SK-N-SH (cell line): ENCODE results near the gene BIRC6. TPM values are rescaled to one million over a fixed set of nuclear protein-coding genes. Genes with fewer than 3 reads are reported as not detected.
"Not testable (repeated sequence)": the region's sequence is repeated elsewhere in the genome, so short reads cannot be mapped to it uniquely, and the experiment has no call there.

Experiments
- CTCF ChIA-PET: fragments of 300-600, 350-600 bp; formaldehyde crosslinking; extraction: SDS; loops from one replicate; lab custom pipeline; 2021; lab: Yijun Ruan, JAX
- POLR2A ChIA-PET: fragments of 350-600 bp; sonication (Branson Sonifier 250); formaldehyde crosslinking; extraction: SDS; loops from one replicate; lab custom pipeline; 2020; ENCODE audit warnings: antibody characterized with exemption, inconsistent platforms; lab: Yijun Ruan, JAX
- DNase-seq: peaks from one replicate; pipeline ENCODE4 v3.0.0; 2012
- H2AFZ ChIP-seq: fragments of 200-600 bp; sonication (generic); 2 replicates; pipeline ENCODE4 v1.8.1; 2016; ENCODE audit warnings: antibody characterized with exemption, mild to moderate bottlenecking, low read depth
- H3F3A ChIP-seq: fragments of 200-600 bp; sonication (generic); replicated peaks from 2 replicates; pipeline ENCODE3; 2016; ENCODE audit warnings: antibody characterized with exemption, mild to moderate bottlenecking; ENCODE audit not compliant: insufficient read depth
- H3K27ac ChIP-seq, 2 experiments: fragments of 200-500 bp in 1 of 2; fragments of 200-600 bp in 1 of 2; sonication (Bioruptor generic) in 1 of 2; sonication (generic), shearing (Covaris generic) in 1 of 2; 2 replicates each; pipeline versions ENCODE4 v1.5.1 to v1.6.1; 2014 to 2016; ENCODE audit warnings: low read depth in 2 of 2, inconsistent platforms in 1 of 2, low read length in 1 of 2, mild to moderate bottlenecking in 1 of 2, mixed read lengths in 1 of 2
- H3K27me3 ChIP-seq: fragments of 200-600 bp; sonication (generic), shearing (Covaris generic); 2 replicates; pipeline ENCODE4 v1.6.1; 2016; ENCODE audit warnings: mixed run types; ENCODE audit not compliant: insufficient read depth
- H3K36me3 ChIP-seq, 2 experiments: fragments of 200-500 bp in 1 of 2; fragments of 200-600 bp in 1 of 2; sonication (Bioruptor generic) in 1 of 2; sonication (generic) in 1 of 2; replicated peaks in 1 of 2; 2 replicates each; pipeline versions ENCODE3 to v1.5.1; 2014 to 2016; ENCODE audit warnings: low read length in 1 of 2, mild to moderate bottlenecking in 1 of 2; ENCODE audit not compliant: insufficient read depth in 2 of 2, control insufficient read depth in 1 of 2
- H3K4me1 ChIP-seq, 2 experiments: fragments of 200-500 bp in 1 of 2; fragments of 200-600 bp in 1 of 2; sonication (Bioruptor generic) in 1 of 2; sonication (generic), shearing (Covaris generic) in 1 of 2; 2 replicates each; pipeline versions ENCODE4 v1.5.1 to v1.6.1; 2014 to 2016; ENCODE audit warnings: low read depth in 1 of 2, low read length in 1 of 2, mixed run types in 1 of 2; ENCODE audit not compliant: insufficient read depth in 2 of 2, control insufficient read depth in 1 of 2
- H3K4me2 ChIP-seq: fragments of 200-600 bp; sonication (generic), shearing (Covaris generic); 2 replicates; pipeline ENCODE4 v1.6.1; 2017; ENCODE audit warnings: mixed run types
- H3K4me3 ChIP-seq, 2 experiments: fragments of 200-500 bp in 1 of 2; fragments of 200-600 bp in 1 of 2; sonication (Bioruptor generic) in 1 of 2; sonication (generic), shearing (Covaris generic) in 1 of 2; 2 replicates each; pipeline versions ENCODE4 v1.5.1 to v1.8.1; 2014 to 2016; ENCODE audit warnings: low read depth in 2 of 2, inconsistent platforms in 1 of 2, low read length in 1 of 2, mild to moderate bottlenecking in 1 of 2, mixed read lengths in 1 of 2, moderate library complexity in 1 of 2
- H3K79me2 ChIP-seq: fragments of 200-600 bp; sonication (generic); 2 replicates; pipeline ENCODE4 v1.8.1; 2017; ENCODE audit warnings: mild to moderate bottlenecking; ENCODE audit not compliant: insufficient read depth
- H3K9ac ChIP-seq: fragments of 200-600 bp; sonication (generic); 2 replicates; pipeline ENCODE4 v1.6.1; 2017; ENCODE audit warnings: mixed run types
- H3K9me2 ChIP-seq: fragments of 200-600 bp; sonication (generic); 2 replicates; pipeline ENCODE4 v1.6.1; 2017; ENCODE audit warnings: mixed run types
- H3K9me3 ChIP-seq: fragments of 200-600 bp; sonication (generic); 2 replicates; pipeline ENCODE4 v1.6.1; 2017; ENCODE audit warnings: mixed run types, mild to moderate bottlenecking, moderate library complexity
- H4K20me1 ChIP-seq: fragments of 200-600 bp; sonication (generic); 2 replicates; pipeline ENCODE4 v1.6.1; 2017; ENCODE audit warnings: mild to moderate bottlenecking, mixed run types; ENCODE audit not compliant: insufficient read depth
- RAD21 ChIP-seq: IDR thresholded peaks from 2 replicates; pipeline ENCODE4 v1.6.1; 2012; ENCODE audit warnings: mild to moderate bottlenecking, low read length
- WGBS: methylation state at CpG from one replicate; pipeline ENCODE4 v1.1.6; 2017; ENCODE audit warnings: low lambda C conversion rate; 5-methylcytosine and 5-hydroxymethylcytosine counted together
- polyA plus RNA-seq, 3 experiments: library from polyadenylated mRNA; depleted of rRNA; stranded (reverse); fragments of >200 nt; gene quantifications; 2 replicates each; pipeline ENCODE4 v1.2.3, GENCODE V29; 2012

BIRC6 gene
- polyA plus RNA-seq, 1 of the 3 experiments (the other 2 are of a cell fraction), result 28.9 TPM

- H3K4me2 ChIP-seq, H3K27ac ChIP-seq, POLR2A ChIA-PET, H3K9ac ChIP-seq, H3K9me3 ChIP-seq, H2AFZ ChIP-seq, H3K9me2 ChIP-seq, DNase-seq, H3K4me3 ChIP-seq, H3K27me3 ChIP-seq: not testable (repeated sequence)
- WGBS, result 88% methylated on average over 2 of the region's 2 CpGs
- H4K20me1 ChIP-seq, result peaks cover 98% of the 10 kb centered on the region
- H3K79me2 ChIP-seq, result peaks cover 100% of the 10 kb centered on the region
- peaks cover 5 to 19% of the 10 kb centered on the region in 2 experiments for H3K36me3 ChIP-seq
- CTCF ChIA-PET, result interaction anchor here (0.6 kb wide), 1 partner anchor 403 kb away, joined by 3 read pairs; no protein-coding TSS in a partner anchor
- peaks cover 16 to 17% of the 10 kb centered on the region in 2 experiments; a peak in 3 of 4 replicates for H3K4me1 ChIP-seq
- H3F3A ChIP-seq, result peaks cover 18% of the 10 kb centered on the region
Measured at GRCh38 chr2:32362997-32363396, 6.2 kb downstream of the BIRC6 start.

GRCh38 chr2:32363597-32363996 is 6.8 kb downstream of the BIRC6 start:
- Histone ChIP-seq H3K4me2 (no peak overlapping the region), H3K4me1 (peaks cover 12 to 16% of the 10 kb centered on the region in 2 experiments; a peak in 3 of 4 replicates), H2AFZ (no peak overlapping the region), H3F3A (peaks cover 20% of the 10 kb centered on the region), H3K9ac (no peak overlapping the region), H3K27ac (no peak overlapping the region), H4K20me1 (peaks cover 98% of the 10 kb centered on the region), H3K36me3 (peaks cover 5 to 19% of the 10 kb centered on the region in 2 experiments), H3K4me3 (no peak overlapping the region), H3K27me3 (no peaks in the 10 kb centered on the region), H3K9me2 (no peaks in the 10 kb centered on the region), H3K79me2 (peaks cover 100% of the 10 kb centered on the region), H3K9me3 (no peaks in the 10 kb centered on the region)
- TF ChIP-seq RAD21, result no peak
- ChIA-PET CTCF (no interaction called here), POLR2A (no interaction called here)
- WGBS, result 91% methylated on average over 2 of the region's 2 CpGs
- no peak for DNase-seq

- peaks cover 5 to 15% of the 10 kb centered on the region in 2 experiments for H3K36me3 ChIP-seq
- CTCF ChIA-PET, H2AFZ ChIP-seq, H3K27me3 ChIP-seq, H3K9me2 ChIP-seq, DNase-seq, H3K9me3 ChIP-seq, H3K4me2 ChIP-seq, H3K4me3 ChIP-seq, H3K27ac ChIP-seq, H3K9ac ChIP-seq: not testable (repeated sequence)
- peaks cover 20% of the 10 kb centered on the region for H3F3A ChIP-seq
- peaks cover 7 to 10% of the 10 kb centered on the region in 2 experiments; a peak in 3 of 4 replicates for H3K4me1 ChIP-seq
- H4K20me1 ChIP-seq, result peaks cover 98% of the 10 kb centered on the region
- WGBS, result 99% methylated on average over 9 of the region's 9 CpGs
- POLR2A ChIA-PET, result interaction anchor here (0.6 kb wide), 1 partner anchor 10 kb away, joined by 3 read pairs; no protein-coding TSS in a partner anchor
- peaks cover 100% of the 10 kb centered on the region for H3K79me2 ChIP-seq
Measured at GRCh38 chr2:32364290-32364689, 7.5 kb downstream of the BIRC6 start.

- H3K9me3 ChIP-seq, H3K27ac ChIP-seq, CTCF ChIA-PET, H2AFZ ChIP-seq, H3K9ac ChIP-seq, DNase-seq, POLR2A ChIA-PET, H3K4me3 ChIP-seq, H3K9me2 ChIP-seq, H3K4me1 ChIP-seq, H3K27me3 ChIP-seq, H3K4me2 ChIP-seq: not testable (repeated sequence)
- H3F3A ChIP-seq, result peaks cover 18% of the 10 kb centered on the region
- peaks cover 3 to 13% of the 10 kb centered on the region in 2 experiments for H3K36me3 ChIP-seq
- H4K20me1 ChIP-seq, result peaks cover 97% of the 10 kb centered on the region
- WGBS, result 96% methylated on average over 3 of the region's 3 CpGs
- peaks cover 99% of the 10 kb centered on the region for H3K79me2 ChIP-seq
Measured at GRCh38 chr2:32365679-32366078, 8.9 kb downstream of the BIRC6 start.
